HEK293 (cell line): ENCODE measurements around the gene TRAM2.

Experiments
- GLI4 ChIP-seq: fragments of 450-650 bp; formaldehyde crosslinking; IDR thresholded peaks from 2 replicates; pipeline ENCODE4 v1.5.1; 2016; ENCODE audit warnings: missing biosample characterization, missing genetic modification characterization
- KLF7 ChIP-seq: fragments of 450-650 bp; formaldehyde crosslinking; IDR thresholded peaks from 2 replicates; pipeline ENCODE4 v1.5.1; 2016; ENCODE audit warnings: missing biosample characterization, missing genetic modification characterization, borderline replicate concordance
- ZNF140 ChIP-seq: fragments of 450-650 bp; formaldehyde crosslinking; IDR thresholded peaks from 2 replicates; pipeline ENCODE4 v1.5.1; 2016; ENCODE audit warnings: missing biosample characterization, missing genetic modification characterization
- ZNF274 ChIP-seq, 2 experiments: fragments of 200-500 bp in 1 of 2; fragments of 450-650 bp in 1 of 2; sonication (Bioruptor generic) in 1 of 2; formaldehyde crosslinking in 1 of 2; IDR thresholded peaks; 2 replicates each; pipeline versions ENCODE4 v1.5.1 to v1.6.1; 2014 to 2016; ENCODE audit warnings: borderline replicate concordance in 1 of 2, inconsistent platforms in 1 of 2, low read length in 1 of 2, missing biosample characterization in 1 of 2, missing genetic modification characterization in 1 of 2
- ZNF341 ChIP-seq: fragments of 450-650 bp; formaldehyde crosslinking; IDR thresholded peaks from 2 replicates; pipeline ENCODE4; 2016; ENCODE audit warnings: low read depth, missing biosample characterization, missing genetic modification characterization
- ZNF76 ChIP-seq: fragments of 450-650 bp; formaldehyde crosslinking; IDR thresholded peaks from 2 replicates; pipeline ENCODE4; 2016; ENCODE audit warnings: low read depth, missing biosample characterization, missing genetic modification characterization, borderline replicate concordance
- ZNF792 ChIP-seq: fragments of 450-650 bp; formaldehyde crosslinking; IDR thresholded peaks from 2 replicates; pipeline ENCODE4 v1.5.1; 2016; ENCODE audit warnings: missing biosample characterization, missing genetic modification characterization
- ZNF830 ChIP-seq: fragments of 450-650 bp; IDR thresholded peaks from 2 replicates; pipeline ENCODE4 v1.5.0; 2018; ENCODE audit warnings: missing biosample characterization, missing genetic modification characterization, low read depth, mild to moderate bottlenecking, moderate library complexity
- TF ChIP-seq, protein P1 (sequence below): fragments of 450-650 bp; formaldehyde crosslinking; IDR thresholded peaks from 2 replicates; pipeline ENCODE4 v1.5.1; 2016; ENCODE audit warnings: missing biosample characterization, missing genetic modification characterization
- TF ChIP-seq, protein P2 (sequence below): fragments of 450-650 bp; formaldehyde crosslinking; IDR thresholded peaks from 2 replicates; pipeline ENCODE4 v1.5.1; 2016; ENCODE audit warnings: missing biosample characterization, missing genetic modification characterization
- TF ChIP-seq, protein P3 (sequence below): fragments of 450-650 bp; IDR thresholded peaks from 2 replicates; pipeline ENCODE4 v1.5.1; 2018; ENCODE audit warnings: missing biosample characterization, missing genetic modification characterization
- TF ChIP-seq, protein P4 (sequence below): fragments of 450-650 bp; formaldehyde crosslinking; IDR thresholded peaks from 2 replicates; pipeline ENCODE4 v1.5.1; 2017; ENCODE audit warnings: missing biosample characterization, missing genetic modification characterization

DNA sequence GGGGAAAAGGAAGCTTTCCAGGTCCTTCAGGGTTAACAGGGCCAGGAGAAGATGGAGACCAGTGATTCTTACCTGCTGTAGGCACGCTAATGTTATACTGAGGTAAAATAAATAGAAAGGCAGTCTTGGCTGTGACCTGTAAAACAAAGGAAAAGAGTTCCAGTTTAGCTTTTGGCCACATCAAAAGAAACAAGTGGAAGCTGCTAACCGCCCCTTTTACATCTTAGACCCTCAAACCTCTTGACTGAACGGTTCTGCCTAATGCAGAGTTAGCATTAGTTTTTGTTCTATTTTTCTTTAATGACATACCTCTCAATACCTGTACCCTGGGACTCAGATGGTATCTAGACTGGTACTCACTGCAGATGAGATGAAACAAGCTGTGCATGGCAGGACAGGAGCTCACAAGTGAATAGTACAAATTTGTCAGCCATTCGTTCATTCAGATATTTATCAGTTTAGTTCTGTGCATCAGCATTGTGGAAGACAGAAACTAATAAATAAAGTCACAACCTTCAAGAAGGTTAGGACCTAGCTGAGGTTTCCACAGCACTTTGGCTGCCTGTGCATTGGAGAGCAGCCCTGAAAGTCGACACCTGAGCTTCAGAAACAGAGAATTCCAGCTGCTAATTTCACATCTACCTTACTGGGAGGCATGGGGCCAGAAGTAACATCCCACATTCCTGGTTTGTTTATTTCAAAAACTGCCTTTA, 41.0 kb downstream of the TRAM2 start:
- no peak for TF ChIP-seq GLI4 (tag by site-specific recombination)
- TF ChIP-seq ZNF140 (tag by site-specific recombination): no peak
- TF ChIP-seq, protein P1, sequence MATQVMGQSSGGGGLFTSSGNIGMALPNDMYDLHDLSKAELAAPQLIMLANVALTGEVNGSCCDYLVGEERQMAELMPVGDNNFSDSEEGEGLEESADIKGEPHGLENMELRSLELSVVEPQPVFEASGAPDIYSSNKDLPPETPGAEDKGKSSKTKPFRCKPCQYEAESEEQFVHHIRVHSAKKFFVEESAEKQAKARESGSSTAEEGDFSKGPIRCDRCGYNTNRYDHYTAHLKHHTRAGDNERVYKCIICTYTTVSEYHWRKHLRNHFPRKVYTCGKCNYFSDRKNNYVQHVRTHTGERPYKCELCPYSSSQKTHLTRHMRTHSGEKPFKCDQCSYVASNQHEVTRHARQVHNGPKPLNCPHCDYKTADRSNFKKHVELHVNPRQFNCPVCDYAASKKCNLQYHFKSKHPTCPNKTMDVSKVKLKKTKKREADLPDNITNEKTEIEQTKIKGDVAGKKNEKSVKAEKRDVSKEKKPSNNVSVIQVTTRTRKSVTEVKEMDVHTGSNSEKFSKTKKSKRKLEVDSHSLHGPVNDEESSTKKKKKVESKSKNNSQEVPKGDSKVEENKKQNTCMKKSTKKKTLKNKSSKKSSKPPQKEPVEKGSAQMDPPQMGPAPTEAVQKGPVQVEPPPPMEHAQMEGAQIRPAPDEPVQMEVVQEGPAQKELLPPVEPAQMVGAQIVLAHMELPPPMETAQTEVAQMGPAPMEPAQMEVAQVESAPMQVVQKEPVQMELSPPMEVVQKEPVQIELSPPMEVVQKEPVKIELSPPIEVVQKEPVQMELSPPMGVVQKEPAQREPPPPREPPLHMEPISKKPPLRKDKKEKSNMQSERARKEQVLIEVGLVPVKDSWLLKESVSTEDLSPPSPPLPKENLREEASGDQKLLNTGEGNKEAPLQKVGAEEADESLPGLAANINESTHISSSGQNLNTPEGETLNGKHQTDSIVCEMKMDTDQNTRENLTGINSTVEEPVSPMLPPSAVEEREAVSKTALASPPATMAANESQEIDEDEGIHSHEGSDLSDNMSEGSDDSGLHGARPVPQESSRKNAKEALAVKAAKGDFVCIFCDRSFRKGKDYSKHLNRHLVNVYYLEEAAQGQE (tag by site-specific recombination): no peak
- TF ChIP-seq, protein P2, sequence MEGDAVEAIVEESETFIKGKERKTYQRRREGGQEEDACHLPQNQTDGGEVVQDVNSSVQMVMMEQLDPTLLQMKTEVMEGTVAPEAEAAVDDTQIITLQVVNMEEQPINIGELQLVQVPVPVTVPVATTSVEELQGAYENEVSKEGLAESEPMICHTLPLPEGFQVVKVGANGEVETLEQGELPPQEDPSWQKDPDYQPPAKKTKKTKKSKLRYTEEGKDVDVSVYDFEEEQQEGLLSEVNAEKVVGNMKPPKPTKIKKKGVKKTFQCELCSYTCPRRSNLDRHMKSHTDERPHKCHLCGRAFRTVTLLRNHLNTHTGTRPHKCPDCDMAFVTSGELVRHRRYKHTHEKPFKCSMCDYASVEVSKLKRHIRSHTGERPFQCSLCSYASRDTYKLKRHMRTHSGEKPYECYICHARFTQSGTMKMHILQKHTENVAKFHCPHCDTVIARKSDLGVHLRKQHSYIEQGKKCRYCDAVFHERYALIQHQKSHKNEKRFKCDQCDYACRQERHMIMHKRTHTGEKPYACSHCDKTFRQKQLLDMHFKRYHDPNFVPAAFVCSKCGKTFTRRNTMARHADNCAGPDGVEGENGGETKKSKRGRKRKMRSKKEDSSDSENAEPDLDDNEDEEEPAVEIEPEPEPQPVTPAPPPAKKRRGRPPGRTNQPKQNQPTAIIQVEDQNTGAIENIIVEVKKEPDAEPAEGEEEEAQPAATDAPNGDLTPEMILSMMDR (tag by site-specific recombination): no peak
- TF ChIP-seq ZNF830: no peak
- TF ChIP-seq ZNF341: no peak
- TF ChIP-seq ZNF274 (IDR thresholded peaks at IDR 0.05; ENCODE audit: low read length): no peak
- no peak for TF ChIP-seq ZNF274 (tag by site-specific recombination; IDR thresholded peaks at IDR 0.05; ENCODE audit: borderline replicate concordance)
- TF ChIP-seq, protein P3, sequence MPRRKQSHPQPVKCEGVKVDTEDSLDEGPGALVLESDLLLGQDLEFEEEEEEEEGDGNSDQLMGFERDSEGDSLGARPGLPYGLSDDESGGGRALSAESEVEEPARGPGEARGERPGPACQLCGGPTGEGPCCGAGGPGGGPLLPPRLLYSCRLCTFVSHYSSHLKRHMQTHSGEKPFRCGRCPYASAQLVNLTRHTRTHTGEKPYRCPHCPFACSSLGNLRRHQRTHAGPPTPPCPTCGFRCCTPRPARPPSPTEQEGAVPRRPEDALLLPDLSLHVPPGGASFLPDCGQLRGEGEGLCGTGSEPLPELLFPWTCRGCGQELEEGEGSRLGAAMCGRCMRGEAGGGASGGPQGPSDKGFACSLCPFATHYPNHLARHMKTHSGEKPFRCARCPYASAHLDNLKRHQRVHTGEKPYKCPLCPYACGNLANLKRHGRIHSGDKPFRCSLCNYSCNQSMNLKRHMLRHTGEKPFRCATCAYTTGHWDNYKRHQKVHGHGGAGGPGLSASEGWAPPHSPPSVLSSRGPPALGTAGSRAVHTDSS (tag by site-specific recombination): no peak
- no peak for TF ChIP-seq ZNF792 (tag by site-specific recombination)
- TF ChIP-seq, protein P4, sequence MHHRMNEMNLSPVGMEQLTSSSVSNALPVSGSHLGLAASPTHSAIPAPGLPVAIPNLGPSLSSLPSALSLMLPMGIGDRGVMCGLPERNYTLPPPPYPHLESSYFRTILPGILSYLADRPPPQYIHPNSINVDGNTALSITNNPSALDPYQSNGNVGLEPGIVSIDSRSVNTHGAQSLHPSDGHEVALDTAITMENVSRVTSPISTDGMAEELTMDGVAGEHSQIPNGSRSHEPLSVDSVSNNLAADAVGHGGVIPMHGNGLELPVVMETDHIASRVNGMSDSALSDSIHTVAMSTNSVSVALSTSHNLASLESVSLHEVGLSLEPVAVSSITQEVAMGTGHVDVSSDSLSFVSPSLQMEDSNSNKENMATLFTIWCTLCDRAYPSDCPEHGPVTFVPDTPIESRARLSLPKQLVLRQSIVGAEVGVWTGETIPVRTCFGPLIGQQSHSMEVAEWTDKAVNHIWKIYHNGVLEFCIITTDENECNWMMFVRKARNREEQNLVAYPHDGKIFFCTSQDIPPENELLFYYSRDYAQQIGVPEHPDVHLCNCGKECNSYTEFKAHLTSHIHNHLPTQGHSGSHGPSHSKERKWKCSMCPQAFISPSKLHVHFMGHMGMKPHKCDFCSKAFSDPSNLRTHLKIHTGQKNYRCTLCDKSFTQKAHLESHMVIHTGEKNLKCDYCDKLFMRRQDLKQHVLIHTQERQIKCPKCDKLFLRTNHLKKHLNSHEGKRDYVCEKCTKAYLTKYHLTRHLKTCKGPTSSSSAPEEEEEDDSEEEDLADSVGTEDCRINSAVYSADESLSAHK: no peak
- no peak for TF ChIP-seq ZNF76 (tag by site-specific recombination)
- TF ChIP-seq KLF7 (tag by site-specific recombination): no peak
